ENCODE measurements around the gene DDX51.

DDX51 gene

GRCh38 chr12:132166801-132167591, 22.9 kb upstream of the DDX51 start:
- no peak for DNase-seq

- no peak for DNase-seq
Observed at GRCh38 chr12:132166093-132166492, 22.0 kb upstream of the DDX51 start.

- DNase-seq, result no peak
Observed at GRCh38 chr12:132165584-132165983, 21.5 kb upstream of the DDX51 start.

- no peak for DNase-seq
Observed at GRCh38 chr12:132164426-132164825, 20.3 kb upstream of the DDX51 start.

GRCh38 chr12:132163911-132164288, 19.8 kb upstream of the DDX51 start:
- no peak for DNase-seq

- DNase-seq, result no peak
Observed at GRCh38 chr12:132163041-132163910, 19.2 kb upstream of the DDX51 start.

- DNase-seq, result peak; percentile 51
Observed at GRCh38 chr12:132162508-132163031, 18.5 kb upstream of the DDX51 start.

GRCh38 chr12:132161796-132162507, 17.8 kb upstream of the DDX51 start:
- no peak for DNase-seq

GRCh38 chr12:132161036-132161781, 17.1 kb upstream of the DDX51 start:
- DNase-seq, result no peak

- DNase-seq, result no peak
Observed at GRCh38 chr12:132160601-132161035, 16.5 kb upstream of the DDX51 start.

- DNase-seq, result no peak
Observed at GRCh38 chr12:132160016-132160415, 15.9 kb upstream of the DDX51 start.

GRCh38 chr12:132159555-132160003, 15.5 kb upstream of the DDX51 start:
- DNase-seq, result no peak

GRCh38 chr12:132158677-132159554, 14.8 kb upstream of the DDX51 start:
- no peak for DNase-seq

GRCh38 chr12:132157733-132158409, 13.8 kb upstream of the DDX51 start:
- DNase-seq, result no peak

GRCh38 chr12:132156573-132157325, 12.6 kb upstream of the DDX51 start:
- no peak for DNase-seq

GRCh38 chr12:132155771-132156572, 11.9 kb upstream of the DDX51 start:
- no peak for DNase-seq

- no peak for DNase-seq
Observed at GRCh38 chr12:132154941-132155770, 11.0 kb upstream of the DDX51 start.

- DNase-seq, result no peak
Observed at GRCh38 chr12:132154341-132154761, 10.2 kb upstream of the DDX51 start.
